Natural killer cell treated with Interleukin-12 subunit alpha and Interleukin-12 subunit beta and Interleukin-15 and Interleukin-18, amount 100 ng/mL, for 72 hours (primary cell): Measurements from ENCODE around the gene IL1F10. TPM values are rescaled to one million over a fixed set of nuclear protein-coding genes. Genes with fewer than 3 reads are reported as not detected.

Experiments
- ATAC-seq, 2 donors: fragments of 150-1000 bp; cut with Tn5 transposase in 1 of 2; sonication (Bioruptor Pico), chemical (Tn5 transposase) in 1 of 2; 2 replicates each; pipeline ENCODE4 v1.10.0; 2021
- DNase-seq: peaks from one replicate; pipeline ENCODE4 v3.0.0; 2022; ENCODE audit warnings: low spot score
- H3K27ac Mint-ChIP-seq, 2 donors: 1 replicate in 1 of 2; 2 replicates in 1 of 2; pipeline ENCODE4 v1.8.0; 2022; ENCODE audit warnings: mixed read lengths in 2 of 2, mild to moderate bottlenecking in 1 of 2, moderate library complexity in 1 of 2
- H3K27me3 Mint-ChIP-seq, 2 donors: 1 replicate in 1 of 2; 2 replicates in 1 of 2; pipeline ENCODE4 v1.8.0; 2022; ENCODE audit warnings: mixed read lengths in 2 of 2
- H3K36me3 Mint-ChIP-seq: one replicate; pipeline ENCODE4 v1.8.0; 2022; ENCODE audit warnings: mixed read lengths
- H3K4me1 Mint-ChIP-seq, 2 donors: 1 replicate in 1 of 2; 2 replicates in 1 of 2; pipeline ENCODE4 v1.8.0; 2022; ENCODE audit warnings: low read depth in 2 of 2, mixed read lengths in 2 of 2, mild to moderate bottlenecking in 1 of 2
- H3K4me3 Mint-ChIP-seq: one replicate; pipeline ENCODE4 v1.8.0; 2022; ENCODE audit warnings: mixed read lengths
- H3K9me3 Mint-ChIP-seq: 2 replicates; pipeline ENCODE4 v1.8.0; 2022; ENCODE audit warnings: mixed read lengths
- total RNA-seq, 2 donors: library from RNA; stranded (reverse); gene quantifications; one replicate each; pipeline ENCODE4 v1.2.3, GENCODE V29; 2022

Gene IL1F10
- total RNA-seq, 2 donors from 2014 or later: not detected

DNA sequence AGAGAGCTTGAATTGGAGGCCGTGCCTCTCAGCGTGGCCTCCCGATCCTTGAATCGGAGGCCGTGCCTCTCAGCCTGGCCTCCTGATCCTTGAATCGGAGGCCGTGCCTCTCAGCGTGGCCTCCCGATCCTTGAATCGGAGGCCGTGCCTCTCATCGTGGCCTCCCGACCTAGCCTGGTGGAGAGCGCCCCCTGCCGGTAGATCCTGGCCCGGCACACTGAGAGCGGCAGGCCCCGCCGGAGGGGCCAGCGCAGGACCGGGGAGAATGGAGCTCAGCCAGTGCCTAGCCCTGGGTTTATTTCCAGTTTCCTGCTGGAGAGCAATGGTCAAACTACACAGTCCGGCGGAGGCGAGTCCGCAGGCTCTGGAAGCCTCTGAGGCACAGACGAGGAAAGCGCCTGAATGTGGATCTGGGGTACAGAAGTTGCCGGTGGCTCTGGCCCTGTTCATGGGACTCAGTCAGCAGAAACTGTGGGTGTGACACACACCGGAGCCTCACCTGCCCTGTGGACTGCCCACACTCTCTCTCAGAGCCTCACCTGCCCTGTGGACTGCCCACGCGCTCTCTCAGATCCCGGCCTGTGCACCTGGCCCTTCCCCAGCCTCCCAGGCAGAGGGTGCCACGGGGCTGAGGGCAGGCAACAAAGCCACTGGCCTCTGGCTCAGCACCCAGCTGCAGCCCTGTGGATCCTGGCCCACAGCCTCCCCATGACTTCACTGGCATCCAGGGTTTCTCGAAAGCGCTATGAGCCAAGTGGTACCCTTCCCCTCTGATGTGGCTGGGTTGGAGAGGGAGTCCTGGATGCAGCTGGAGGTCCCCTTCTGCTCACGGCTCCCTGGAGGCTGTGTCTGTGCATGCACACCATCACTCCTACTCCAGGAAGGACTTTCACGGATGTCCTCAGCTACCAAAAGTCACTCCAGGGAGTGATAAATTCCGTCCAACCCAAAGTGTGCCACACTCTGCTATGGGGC is 16.6 kb upstream of the IL1F10 start:
- Mint-ChIP-seq H3K4me1 (peaks cover 0 to 6% of the 10 kb centered on the region in 2 donors), H3K27ac (no peak overlapping the region), H3K4me3 (no peak overlapping the region), H3K9me3 (peaks cover 5% of the 10 kb centered on the region), H3K36me3 (peaks cover 11% of the 10 kb centered on the region), H3K27me3 (peaks cover 22 to 38% of the 10 kb centered on the region in 2 donors)
- ATAC-seq: peak in 1 of 2 donors; percentile 31
- DNase-seq: no peak

DNA sequence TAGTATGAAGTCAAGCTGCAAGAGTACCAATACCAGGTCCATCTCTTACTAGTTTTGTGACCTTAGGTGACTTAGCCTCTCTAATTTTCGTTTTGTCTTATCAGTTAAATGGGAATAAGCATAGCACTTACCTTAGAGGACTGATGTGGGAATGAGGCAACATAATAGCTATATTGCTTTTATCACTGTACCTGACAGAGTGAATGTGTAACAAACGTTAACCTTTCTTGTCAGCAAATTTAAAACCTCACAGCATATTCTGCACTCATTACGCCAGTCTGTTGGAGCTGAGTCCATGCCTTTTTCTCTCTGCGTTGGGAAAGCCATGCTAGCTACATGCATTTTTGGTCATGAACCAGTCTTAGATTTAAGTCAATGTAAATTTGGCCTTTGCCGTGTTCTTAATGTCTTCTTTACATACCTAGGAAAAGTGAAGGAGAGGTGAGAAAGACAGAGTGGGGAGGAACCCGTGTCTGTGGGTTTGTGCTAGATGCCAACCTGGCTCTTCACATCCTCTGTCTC is 15.3 kb upstream of the IL1F10 start, which contains the start of gene IL36B:
TSS of gene IL36B (minus strand) at position 472 of the 522 bp plus-strand sequence.
- Mint-ChIP-seq H3K27me3 (peaks cover 17 to 31% of the 10 kb centered on the region in 2 donors), H3K9me3 (peaks cover 7% of the 10 kb centered on the region), H3K27ac (no peak within 1 kb of the TSS), H3K36me3 (peaks cover 11% of the 10 kb centered on the region), H3K4me3 (no peak within 1 kb of the TSS), H3K4me1 (peaks cover 0 to 6% of the 10 kb centered on the region in 2 donors)
- no peak for DNase-seq
- ATAC-seq: no peak

DNA sequence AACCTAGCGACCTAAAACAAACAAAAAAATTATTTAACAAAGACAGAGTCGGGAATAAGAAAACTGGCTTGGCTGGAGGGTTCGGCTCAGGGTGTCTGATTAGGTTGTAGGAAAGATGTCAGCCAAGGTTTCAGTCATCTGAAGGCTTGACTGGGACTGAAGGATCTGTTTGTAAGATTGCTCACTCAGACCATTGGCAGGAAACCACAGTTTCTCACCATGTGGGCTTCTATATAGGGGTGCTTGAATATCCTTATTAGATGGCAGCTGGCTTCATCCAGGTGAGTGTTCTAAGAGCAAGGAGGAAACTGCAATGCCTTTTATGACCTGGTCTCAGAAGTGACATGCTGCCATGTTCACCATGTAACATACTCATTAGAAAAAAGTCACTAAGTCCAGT is 14.1 kb upstream of the IL1F10 start:
- Mint-ChIP-seq H3K9me3 (peaks cover 7% of the 10 kb centered on the region), H3K36me3 (peaks cover 11% of the 10 kb centered on the region), H3K27ac (no peak overlapping the region), H3K4me3 (no peak overlapping the region), H3K27me3 (peaks cover 16 to 26% of the 10 kb centered on the region in 2 donors), H3K4me1 (peaks cover 0 to 6% of the 10 kb centered on the region in 2 donors)
- ATAC-seq (no peak), DNase-seq (no peak)

DNA sequence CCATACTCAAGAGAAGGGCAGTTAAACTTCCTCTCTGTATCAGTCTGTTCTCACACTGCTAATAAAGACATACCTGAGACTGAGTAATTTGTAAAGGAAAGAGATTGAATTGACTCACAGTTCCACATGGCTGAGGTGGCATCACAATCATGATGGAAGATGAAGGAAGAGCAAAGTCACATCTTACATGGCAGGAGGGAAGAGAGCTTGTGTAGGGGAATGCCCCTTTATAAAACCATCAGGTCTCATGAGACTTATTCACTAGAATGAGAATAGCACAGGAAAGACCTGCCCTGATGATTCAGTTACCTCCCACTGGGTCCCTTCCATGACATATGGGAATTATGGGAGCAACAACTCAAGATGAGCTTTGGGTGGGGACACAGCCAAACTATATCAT is 13.7 kb upstream of the IL1F10 start:
- Mint-ChIP-seq H3K4me3 (no peak overlapping the region), H3K27ac (no peak overlapping the region), H3K36me3 (peaks cover 11% of the 10 kb centered on the region), H3K9me3 (peaks cover 7% of the 10 kb centered on the region), H3K27me3 (peaks cover 16 to 23% of the 10 kb centered on the region in 2 donors), H3K4me1 (peaks cover 0 to 6% of the 10 kb centered on the region in 2 donors)
- no peak for DNase-seq
- ATAC-seq: no peak

DNA sequence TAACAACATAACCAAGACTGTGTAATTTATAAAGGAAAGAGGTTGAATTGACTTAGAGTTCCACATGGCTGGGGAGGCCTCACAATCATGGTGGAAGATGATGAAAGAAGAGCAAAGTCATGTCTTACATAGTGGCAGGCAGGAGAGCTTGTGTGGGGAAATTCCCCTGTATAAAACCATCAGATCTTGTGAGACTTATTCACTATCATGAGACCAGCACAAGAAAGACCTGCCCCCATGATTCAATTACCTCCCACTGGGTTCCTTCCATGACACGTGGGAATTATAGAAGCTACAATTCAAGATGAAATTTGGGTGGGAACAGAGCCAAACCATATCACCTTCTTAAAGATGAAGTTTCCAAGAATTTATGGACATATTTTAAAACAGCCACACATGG is 11.2 kb upstream of the IL1F10 start:
- Mint-ChIP-seq H3K4me3 (no peak overlapping the region), H3K36me3 (peaks cover 11% of the 10 kb centered on the region), H3K27me3 (peaks cover 18 to 25% of the 10 kb centered on the region in 2 donors), H3K27ac (no peak overlapping the region), H3K4me1 (peaks cover 0 to 6% of the 10 kb centered on the region in 2 donors), H3K9me3 (peaks cover 7% of the 10 kb centered on the region)
- DNase-seq: no peak
- ATAC-seq: no peak

DNA sequence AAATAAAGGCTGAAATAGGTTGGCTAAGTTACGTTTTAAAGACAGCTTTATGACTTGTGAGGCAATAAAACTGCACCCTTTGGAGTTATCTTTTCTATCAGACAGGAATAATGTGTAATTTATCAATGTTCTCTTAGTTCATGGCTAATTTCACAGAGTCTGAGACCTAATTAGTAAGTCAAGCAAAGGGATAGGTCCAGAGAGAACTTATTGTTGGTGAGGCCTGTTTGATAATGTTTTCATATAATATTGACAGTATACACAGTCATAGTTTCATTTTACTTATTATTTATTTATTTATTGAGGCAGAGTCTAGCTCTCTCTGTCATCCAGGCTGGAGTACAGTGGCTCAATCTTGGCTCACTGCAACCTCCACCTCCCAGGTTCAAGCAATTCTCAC is 10.7 kb upstream of the IL1F10 start:
- H3K27ac Mint-ChIP-seq: no peak overlapping the region
- ATAC-seq (no peak), DNase-seq (no peak)
- no peak overlapping the region for H3K4me3 Mint-ChIP-seq
- H3K4me1 Mint-ChIP-seq: peaks cover 0 to 6% of the 10 kb centered on the region in 2 donors
- peaks cover 19 to 28% of the 10 kb centered on the region in 2 donors for H3K27me3 Mint-ChIP-seq
- H3K9me3 Mint-ChIP-seq: peaks cover 7% of the 10 kb centered on the region
- H3K36me3 Mint-ChIP-seq: peaks cover 11% of the 10 kb centered on the region

DNA sequence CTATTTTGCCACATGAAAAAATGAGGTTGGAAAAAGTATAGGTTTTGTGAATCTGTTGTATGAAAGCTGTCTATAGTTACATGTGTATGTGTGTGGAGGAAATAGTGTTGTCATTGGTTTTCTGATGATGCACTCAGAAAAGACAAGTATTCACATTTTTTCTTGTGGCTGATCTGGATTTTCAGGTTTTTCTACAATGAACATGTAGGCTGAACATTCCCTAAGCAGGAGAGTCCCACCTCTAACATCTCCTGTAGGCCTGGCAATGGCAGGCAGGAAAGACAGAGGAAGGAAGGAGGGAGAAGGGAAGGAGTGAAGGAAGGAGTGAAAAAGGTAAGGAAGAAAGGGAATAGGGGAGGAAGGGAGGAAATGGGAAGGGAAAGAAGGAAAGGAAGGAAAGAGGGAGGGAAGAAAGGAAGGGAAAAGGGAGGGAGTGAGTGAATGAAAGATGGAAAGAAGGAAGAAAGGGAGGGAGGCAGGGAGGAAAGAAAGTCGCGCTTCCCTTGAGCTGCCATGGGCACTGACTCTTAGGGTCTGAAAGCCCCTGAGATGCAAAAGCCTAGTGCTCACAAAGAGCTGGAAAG is 9.3 kb upstream of the IL1F10 start:
- ATAC-seq: no peak
- peaks cover 19 to 28% of the 10 kb centered on the region in 2 donors for H3K27me3 Mint-ChIP-seq
- no peak overlapping the region for H3K27ac Mint-ChIP-seq
- no peak for DNase-seq
- peaks cover 7% of the 10 kb centered on the region for H3K9me3 Mint-ChIP-seq
- H3K36me3 Mint-ChIP-seq: peaks cover 11% of the 10 kb centered on the region
- H3K4me3 Mint-ChIP-seq: no peak overlapping the region
- peaks cover 0 to 6% of the 10 kb centered on the region in 2 donors for H3K4me1 Mint-ChIP-seq

DNA sequence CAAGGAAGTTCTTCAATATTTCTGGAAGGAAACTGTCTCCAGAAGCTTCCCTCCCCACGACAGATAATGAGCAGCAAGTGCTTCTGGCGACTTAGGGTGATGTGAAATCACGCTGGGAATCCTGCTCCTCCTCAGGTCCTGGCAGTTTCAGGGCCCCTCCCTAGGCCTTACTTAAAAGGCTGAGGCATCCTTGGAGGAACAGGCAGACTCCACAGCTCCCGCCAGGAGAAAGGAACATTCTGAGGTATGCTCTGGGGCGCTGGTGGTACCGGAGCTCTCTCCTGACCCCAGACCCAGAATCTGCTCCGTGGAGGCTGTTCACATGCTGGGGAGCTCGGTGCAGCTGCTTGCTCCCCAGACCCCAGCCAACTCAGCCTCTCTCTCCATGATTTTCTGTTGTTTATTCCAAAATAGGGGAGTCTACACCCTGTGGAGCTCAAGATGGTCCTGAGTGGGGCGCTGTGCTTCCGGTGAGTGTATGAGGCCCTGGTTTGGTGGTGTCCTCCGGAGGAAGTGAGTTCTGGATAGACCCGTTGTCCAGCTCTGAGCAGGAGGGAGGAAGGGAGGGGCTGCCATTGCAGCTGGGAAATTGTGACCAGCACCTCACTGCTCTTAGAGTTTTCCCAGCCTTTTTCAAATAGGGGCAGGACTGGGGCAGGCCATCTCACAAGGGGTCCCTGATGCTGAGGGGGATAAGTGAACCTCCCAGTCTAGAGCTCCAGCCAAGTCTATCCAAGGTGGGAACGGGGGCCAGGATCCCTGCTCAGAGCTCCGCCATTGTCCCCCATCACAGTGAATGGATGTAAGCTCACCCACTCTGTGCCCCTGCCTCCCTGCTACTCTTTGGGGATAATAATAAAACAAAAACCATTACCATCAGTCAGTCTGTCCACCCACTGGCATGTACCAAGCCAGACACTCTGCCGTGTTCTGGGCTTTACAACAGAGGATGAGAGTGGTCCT is 8.5 kb upstream of the IL1F10 start, which contains the start of gene IL36RN:
TSS of gene IL36RN (plus strand) at position 201 of the 963 bp plus-strand sequence. CDS start at position 442, 241 bp downstream.
- Mint-ChIP-seq H3K36me3 (peaks cover 6% of the 10 kb centered on the region), H3K4me1 (no peaks in the 10 kb centered on the region)

DNA sequence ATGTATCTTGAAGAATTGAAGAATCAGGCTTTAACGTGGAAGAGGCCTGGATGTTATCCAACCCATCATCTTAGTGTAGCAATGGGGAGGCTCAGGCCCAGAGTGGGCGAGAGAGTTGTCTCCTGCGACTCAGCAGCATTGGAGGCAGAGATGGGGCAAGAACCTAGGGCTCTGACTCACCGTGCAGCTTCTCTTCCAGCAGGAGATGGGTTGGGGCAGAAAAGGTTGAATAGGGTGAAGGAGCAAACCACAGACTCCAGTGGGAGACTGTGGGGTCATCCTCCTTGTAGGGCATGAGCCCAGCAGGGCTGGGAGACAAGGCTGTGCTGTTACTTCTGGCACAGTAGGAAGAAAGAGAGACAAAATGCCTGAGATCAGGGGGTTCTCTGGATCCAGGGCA is 7.4 kb upstream of the IL1F10 start:
- no peak overlapping the region for H3K27ac Mint-ChIP-seq
- DNase-seq (no peak), ATAC-seq (no peak)

More for the DNA sequence above, 8.5 kb upstream of the IL1F10 start, which contains the start of gene IL36RN:
- DNase-seq: no peak
- Mint-ChIP-seq H3K27ac (no peak within 1 kb of the TSS), H3K9me3 (peaks cover 4% of the 10 kb centered on the region), H3K27me3 (peaks cover 15 to 22% of the 10 kb centered on the region in 2 donors), H3K4me3 (no peak within 1 kb of the TSS)
- ATAC-seq: peak in 1 of 2 donors; percentile 34

DNA sequence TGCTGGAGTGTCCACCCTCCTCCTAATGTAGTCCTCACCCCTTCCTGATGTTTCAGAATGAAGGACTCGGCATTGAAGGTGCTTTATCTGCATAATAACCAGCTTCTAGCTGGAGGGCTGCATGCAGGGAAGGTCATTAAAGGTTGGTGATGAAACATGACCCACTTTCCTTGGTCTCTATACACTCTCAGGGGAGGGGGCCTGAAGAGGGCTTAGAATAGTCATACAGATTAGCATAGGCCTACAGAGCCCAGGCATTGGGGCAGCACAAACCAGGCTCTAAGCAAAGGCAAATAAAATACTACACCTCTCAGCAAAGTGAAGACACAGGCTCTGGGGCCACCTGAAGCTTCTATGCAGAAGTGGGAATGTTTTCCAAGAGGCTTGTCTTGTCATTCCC is 7.0 kb upstream of the IL1F10 start:
- Mint-ChIP-seq H3K9me3 (peaks cover 4% of the 10 kb centered on the region), H3K27me3 (peaks cover 18 to 22% of the 10 kb centered on the region in 2 donors), H3K4me1 (no peaks in the 10 kb centered on the region), H3K27ac (no peak overlapping the region), H3K36me3 (no peaks in the 10 kb centered on the region), H3K4me3 (no peak overlapping the region)
- ATAC-seq (no peak), DNase-seq (no peak)

More for the DNA sequence above, 7.4 kb upstream of the IL1F10 start:
- Mint-ChIP-seq H3K4me3 (no peak overlapping the region), H3K27me3 (peaks cover 16 to 22% of the 10 kb centered on the region in 2 donors), H3K9me3 (peaks cover 4% of the 10 kb centered on the region), H3K36me3 (peaks cover 3% of the 10 kb centered on the region), H3K4me1 (no peaks in the 10 kb centered on the region)

DNA sequence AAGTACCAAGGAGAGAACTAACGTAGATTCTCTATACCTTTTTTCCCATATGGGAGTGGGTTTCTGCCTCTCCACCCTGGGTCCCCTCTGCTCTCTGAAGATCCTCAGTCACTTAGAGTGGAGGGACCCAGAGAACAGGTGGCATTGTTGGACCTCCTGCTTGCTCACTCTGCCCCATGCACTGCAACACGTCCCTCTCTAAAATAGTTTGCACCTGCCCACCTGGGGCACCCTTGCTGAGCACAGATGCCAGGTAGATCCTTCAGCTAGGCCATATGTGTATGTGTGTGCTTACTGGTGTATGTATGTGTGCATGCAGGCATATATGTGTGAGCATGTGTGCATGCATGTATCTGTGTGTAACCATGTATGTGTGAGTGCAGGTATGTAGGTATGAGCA is 6.5 kb upstream of the IL1F10 start:
- ATAC-seq: peak in 1 of 2 donors; percentile 32
- H3K36me3 Mint-ChIP-seq: no peaks in the 10 kb centered on the region
- DNase-seq: no peak
- no peak overlapping the region for H3K4me3 Mint-ChIP-seq
- peaks cover 16 to 20% of the 10 kb centered on the region in 2 donors for H3K27me3 Mint-ChIP-seq
- H3K4me1 Mint-ChIP-seq: no peaks in the 10 kb centered on the region
- peaks cover 2% of the 10 kb centered on the region for H3K9me3 Mint-ChIP-seq
- no peak overlapping the region for H3K27ac Mint-ChIP-seq

DNA sequence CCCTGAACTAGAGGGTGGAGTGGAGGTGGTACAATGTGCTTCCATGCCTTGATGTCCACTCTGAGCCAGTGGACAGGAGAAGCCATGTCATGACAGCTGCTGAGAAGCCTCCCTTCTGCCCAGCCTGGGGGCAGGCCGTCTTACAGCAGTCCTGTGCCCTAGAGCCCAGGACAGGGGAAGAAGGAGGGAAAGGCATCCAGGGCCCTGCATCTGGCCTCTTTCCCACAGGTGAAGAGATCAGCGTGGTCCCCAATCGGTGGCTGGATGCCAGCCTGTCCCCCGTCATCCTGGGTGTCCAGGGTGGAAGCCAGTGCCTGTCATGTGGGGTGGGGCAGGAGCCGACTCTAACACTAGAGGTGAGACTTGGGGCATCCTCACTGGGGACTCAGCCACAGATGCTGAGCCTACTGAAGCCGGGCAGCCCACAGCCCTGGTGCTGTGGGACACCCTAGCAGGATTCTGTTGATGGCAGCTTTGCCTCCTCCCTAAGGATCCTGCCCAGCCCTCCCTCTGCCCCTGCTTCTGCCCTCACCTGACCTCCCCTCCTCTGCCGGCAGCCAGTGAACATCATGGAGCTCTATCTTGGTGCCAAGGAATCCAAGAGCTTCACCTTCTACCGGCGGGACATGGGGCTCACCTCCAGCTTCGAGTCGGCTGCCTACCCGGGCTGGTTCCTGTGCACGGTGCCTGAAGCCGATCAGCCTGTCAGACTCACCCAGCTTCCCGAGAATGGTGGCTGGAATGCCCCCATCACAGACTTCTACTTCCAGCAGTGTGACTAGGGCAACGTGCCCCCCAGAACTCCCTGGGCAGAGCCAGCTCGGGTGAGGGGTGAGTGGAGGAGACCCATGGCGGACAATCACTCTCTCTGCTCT is 5.6 kb upstream of the IL1F10 start:
- Mint-ChIP-seq H3K4me1 (no peaks in the 10 kb centered on the region), H3K27me3 (peaks cover 14 to 21% of the 10 kb centered on the region in 2 donors), H3K4me3 (no peak overlapping the region), H3K36me3 (no peaks in the 10 kb centered on the region), H3K9me3 (no peaks in the 10 kb centered on the region), H3K27ac (no peak overlapping the region)
- ATAC-seq (peak in 1 of 2 donors; percentile 28), DNase-seq (no peak)
